Measurements from ENCODE around the gene TMEM59L. TPM values are rescaled to one million over a fixed set of nuclear protein-coding genes. Genes with fewer than 3 reads are reported as not detected.
A peak's percentile ranks its signal among the peaks of the same experiment; 100 is the strongest.

Gene TMEM59L
- total and polyA plus RNA-seq, 2 of the 13 experiments (the other 11 are each of a cell fraction or from before 2014, with no cell fraction given) = 0.97 to 5.5 TPM

DNA sequence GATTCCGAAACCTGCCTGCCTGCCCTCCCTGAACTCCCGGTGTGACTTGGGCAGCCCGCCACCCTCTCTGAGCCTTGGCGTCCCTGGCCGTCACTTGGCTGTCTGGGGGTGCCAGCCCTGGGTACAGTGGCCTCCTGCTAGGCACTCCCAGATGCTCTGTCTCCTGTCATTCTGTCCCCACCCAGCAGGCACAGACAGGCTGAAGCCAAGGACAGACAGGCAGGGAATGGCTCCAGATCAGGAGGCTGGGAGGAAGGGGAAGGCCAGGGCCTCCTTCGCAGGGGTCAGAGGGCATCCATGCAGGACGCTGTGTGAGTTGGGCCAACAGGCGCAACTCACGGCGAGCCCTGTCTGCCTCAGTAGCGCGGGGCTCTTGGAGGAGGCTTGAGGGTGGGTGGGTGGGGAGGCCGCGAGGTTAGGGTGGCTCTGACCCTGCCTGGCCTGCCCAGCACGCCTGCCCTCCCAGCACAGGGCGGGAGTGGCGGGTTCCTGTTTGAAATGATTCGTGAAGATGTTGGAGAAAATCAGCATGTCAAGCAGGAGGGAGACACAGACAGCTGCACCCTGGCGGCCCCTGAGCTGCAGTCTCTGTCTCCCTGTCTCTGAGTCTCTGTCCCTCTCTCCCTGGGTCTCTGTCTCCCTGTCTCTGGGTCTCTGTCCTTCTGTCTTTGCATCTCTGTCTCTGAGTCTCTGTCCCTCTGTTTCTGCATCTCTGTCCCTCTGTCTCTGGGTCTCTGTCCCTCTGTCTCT is 43.8 kb downstream of the TMEM59L start:
- no TSS peak for BruUV-seq (replicated peaks)
- no peak overlapping the region for H2AFZ ChIP-seq (ENCODE audit: low read length)
- H3K27ac ChIP-seq (ENCODE audit: extremely low read length, insufficient read depth, low read length) = no peak overlapping the region
- H3K9me3 ChIP-seq (ENCODE audit: low read length) = no peaks in the 10 kb centered on the region
- ChIA-PET POLR2A (no interaction called here), CTCF (ENCODE audit: low intra/inter-chr PET ratio, low total read pairs) (no interaction called here)
- in situ Hi-C loops (cut with HindIII; ENCODE audit: extremely low pct_ligation_motif_present, low pct_unique_long_range_greater_than_20kb) = no loop called here
- no peaks in the 10 kb centered on the region for H3K4me1 ChIP-seq (ENCODE audit: insufficient read depth, low read length)
- no peak for FAIRE-seq
- no peak overlapping the region for H3K4me2 ChIP-seq (ENCODE audit: low read depth, low read length)
- 0 out of 2 replicates have a peak, but pooled peaks have one; percentile 27 for TF ChIP-seq NR2F6 (IDR thresholded peaks at IDR 0.05)
- no peak for TF ChIP-seq NR2F6 (CRISPR knock-in tag; IDR thresholded peaks at IDR 0.05)
- TF ChIP-seq RXRA (CRISPR knock-in tag; IDR thresholded peaks at IDR 0.05) = no peak
- no peak for TF ChIP-seq GATAD1 (CRISPR knock-in tag; IDR thresholded peaks at IDR 0.05)
- TF ChIP-seq, protein P1, sequence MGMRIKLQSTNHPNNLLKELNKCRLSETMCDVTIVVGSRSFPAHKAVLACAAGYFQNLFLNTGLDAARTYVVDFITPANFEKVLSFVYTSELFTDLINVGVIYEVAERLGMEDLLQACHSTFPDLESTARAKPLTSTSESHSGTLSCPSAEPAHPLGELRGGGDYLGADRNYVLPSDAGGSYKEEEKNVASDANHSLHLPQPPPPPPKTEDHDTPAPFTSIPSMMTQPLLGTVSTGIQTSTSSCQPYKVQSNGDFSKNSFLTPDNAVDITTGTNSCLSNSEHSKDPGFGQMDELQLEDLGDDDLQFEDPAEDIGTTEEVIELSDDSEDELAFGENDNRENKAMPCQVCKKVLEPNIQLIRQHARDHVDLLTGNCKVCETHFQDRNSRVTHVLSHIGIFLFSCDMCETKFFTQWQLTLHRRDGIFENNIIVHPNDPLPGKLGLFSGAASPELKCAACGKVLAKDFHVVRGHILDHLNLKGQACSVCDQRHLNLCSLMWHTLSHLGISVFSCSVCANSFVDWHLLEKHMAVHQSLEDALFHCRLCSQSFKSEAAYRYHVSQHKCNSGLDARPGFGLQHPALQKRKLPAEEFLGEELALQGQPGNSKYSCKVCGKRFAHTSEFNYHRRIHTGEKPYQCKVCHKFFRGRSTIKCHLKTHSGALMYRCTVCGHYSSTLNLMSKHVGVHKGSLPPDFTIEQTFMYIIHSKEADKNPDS (CRISPR knock-in tag; IDR thresholded peaks at IDR 0.05) = no peak
- H3K27me3 ChIP-seq (ENCODE audit: control insufficient read depth in 1 of 2, insufficient read depth in 2 of 2, low read length in 2 of 2) = no peaks in the 10 kb centered on the region
- H4K20me1 ChIP-seq (ENCODE audit: insufficient read depth, low read length) = 0 out of 2 replicates have a peak, but pooled peaks cover 2% of the 10 kb centered on the region
- H3K79me2 ChIP-seq (ENCODE audit: insufficient read depth, low read length) = no peaks in the 10 kb centered on the region
- no peak for DNase-seq (ENCODE audit: low spot score)
- intact Hi-C loops (cut with micrococcal nuclease; ENCODE audit: unreplicated experiment) = no loop called here
- H3K36me3 ChIP-seq (replicated peaks in 1 of 2; ENCODE audit: control insufficient read depth in 1 of 2, insufficient read depth in 2 of 2, low read length in 2 of 2) = no peaks in the 10 kb centered on the region
- 77% methylated on average over 19 of the region's 19 CpGs for WGBS (ENCODE audit: low lambda C conversion rate)
- no peak overlapping the region for H3K9ac ChIP-seq (ENCODE audit: insufficient read depth, low read depth, low read length)
- H3K4me3 ChIP-seq (replicated peaks in 1 of 3; ENCODE audit: insufficient read depth in 1 of 3, low read depth in 2 of 3, low read length in 3 of 3) = no peak overlapping the region
- ATAC-seq = no peak
